ENCODE data around the gene CELF3. TPM values are rescaled to one million over a fixed set of nuclear protein-coding genes. Genes with fewer than 3 reads are reported as not detected.

CELF3 gene
- total and polyA plus RNA-seq, 2 experiments from 2014 or later = not detected

DNA sequence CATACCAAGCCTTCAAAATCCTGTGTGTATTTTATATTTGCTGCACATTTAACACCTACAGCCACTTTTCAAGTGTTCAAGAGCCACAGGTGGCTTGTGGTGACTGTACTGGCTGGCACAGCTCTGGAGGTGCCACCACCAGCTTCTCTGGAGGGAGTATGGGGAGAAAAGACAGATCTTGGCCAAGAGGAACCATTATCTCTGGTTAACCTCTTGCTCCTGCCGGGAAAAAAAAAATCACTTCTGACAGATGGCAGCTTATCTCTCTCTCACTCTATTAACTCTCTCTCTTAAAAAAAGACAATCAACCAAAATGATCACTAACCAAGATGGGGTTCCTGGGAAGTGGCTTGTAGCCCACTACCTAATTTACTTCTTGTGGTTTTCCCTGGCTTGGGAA is 3.5 kb upstream of the CELF3 start:
- no peaks in the 10 kb centered on the region for H3K9me3 ChIP-seq (ENCODE audit: low read depth)
- no peaks in the 10 kb centered on the region for H3F3A ChIP-seq (ENCODE audit: insufficient read depth)
- peaks cover 56% of the 10 kb centered on the region for H3K27me3 ChIP-seq (replicated peaks; ENCODE audit: insufficient read depth)
- no peak for TF ChIP-seq EZH2phosphoT487 (IDR thresholded peaks at IDR 0.05; ENCODE audit: insufficient read depth, low read depth)
- TF ChIP-seq EZH2 (IDR thresholded peaks at IDR 0.05; ENCODE audit: insufficient read depth, poor library complexity, severe bottlenecking) = no peak
- H4K20me1 ChIP-seq (ENCODE audit: insufficient read depth) = no peaks in the 10 kb centered on the region
- no peaks in the 10 kb centered on the region for H3K9me2 ChIP-seq (ENCODE audit: insufficient read depth)
- WGBS, 2 experiments (ENCODE audit: low coverage in 1 of 2, low lambda C conversion rate in 2 of 2, missing lambda C conversion rate in 2 of 2) = 57 to 73% methylated on average over 1 of the region's 1 CpG
- no peaks in the 10 kb centered on the region for H3K4me1 ChIP-seq (ENCODE audit: insufficient read depth)
- H2AFZ ChIP-seq = no peak overlapping the region
- H3K79me2 ChIP-seq (ENCODE audit: insufficient read depth) = no peaks in the 10 kb centered on the region
- peak overlapping the region; percentile 88 for H3K4me2 ChIP-seq (ENCODE audit: unreplicated experiment)
- in situ Hi-C loops (cut with MboI) = no loop called here
- no peaks in the 10 kb centered on the region for H3K36me3 ChIP-seq (ENCODE audit: low read depth)
- H3K9ac ChIP-seq = no peak overlapping the region
- no peak for DNase-seq
- peak overlapping the region; percentile 70; the same call in 1 of the 2 replicates for H3K4me3 ChIP-seq
- H3K27ac ChIP-seq = no peak overlapping the region

DNA sequence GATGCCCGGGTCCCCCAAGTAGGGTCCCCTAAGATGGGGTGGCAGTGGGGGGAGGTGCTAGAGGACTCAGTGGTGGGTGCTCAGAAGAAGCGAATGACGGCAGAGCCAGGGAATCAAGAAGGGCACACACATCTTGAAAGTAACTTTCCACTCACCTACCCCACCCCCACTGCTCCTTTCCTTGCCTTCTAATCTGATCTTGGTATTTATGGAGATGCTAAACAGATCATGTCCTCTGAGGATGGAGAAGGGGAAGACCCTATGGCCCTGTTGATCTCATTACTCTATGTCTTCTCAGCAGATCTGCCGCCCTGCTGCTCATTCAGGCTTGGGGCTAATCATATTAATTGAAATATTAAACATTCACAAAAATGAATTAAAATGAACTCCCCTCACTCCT is 2.1 kb upstream of the CELF3 start:
- DNase-seq = no peak
- Histone ChIP-seq H3K27ac (no peak overlapping the region), H3K4me2 (ENCODE audit: unreplicated experiment) (no peak overlapping the region), H3F3A (ENCODE audit: insufficient read depth) (no peaks in the 10 kb centered on the region), H3K4me3 (no peak overlapping the region), H3K36me3 (ENCODE audit: low read depth) (no peaks in the 10 kb centered on the region), H3K27me3 (replicated peaks; ENCODE audit: insufficient read depth) (peaks cover 53% of the 10 kb centered on the region), H3K9ac (no peak overlapping the region), H3K9me2 (ENCODE audit: insufficient read depth) (no peaks in the 10 kb centered on the region), H3K9me3 (ENCODE audit: low read depth) (no peaks in the 10 kb centered on the region), H2AFZ (no peak overlapping the region), H4K20me1 (ENCODE audit: insufficient read depth) (no peaks in the 10 kb centered on the region), H3K4me1 (ENCODE audit: insufficient read depth) (no peaks in the 10 kb centered on the region), H3K79me2 (ENCODE audit: insufficient read depth) (no peaks in the 10 kb centered on the region)
- WGBS, 2 experiments (ENCODE audit: low coverage in 1 of 2, low lambda C conversion rate in 2 of 2, missing lambda C conversion rate in 2 of 2) = 81 to 83% methylated on average over 4 of the region's 4 CpGs
- TF ChIP-seq EZH2phosphoT487 (IDR thresholded peaks at IDR 0.05; ENCODE audit: insufficient read depth, low read depth) = no peak
- no peak for TF ChIP-seq EZH2 (IDR thresholded peaks at IDR 0.05; ENCODE audit: insufficient read depth, poor library complexity, severe bottlenecking)
- in situ Hi-C loops (cut with MboI) = no loop called here

DNA sequence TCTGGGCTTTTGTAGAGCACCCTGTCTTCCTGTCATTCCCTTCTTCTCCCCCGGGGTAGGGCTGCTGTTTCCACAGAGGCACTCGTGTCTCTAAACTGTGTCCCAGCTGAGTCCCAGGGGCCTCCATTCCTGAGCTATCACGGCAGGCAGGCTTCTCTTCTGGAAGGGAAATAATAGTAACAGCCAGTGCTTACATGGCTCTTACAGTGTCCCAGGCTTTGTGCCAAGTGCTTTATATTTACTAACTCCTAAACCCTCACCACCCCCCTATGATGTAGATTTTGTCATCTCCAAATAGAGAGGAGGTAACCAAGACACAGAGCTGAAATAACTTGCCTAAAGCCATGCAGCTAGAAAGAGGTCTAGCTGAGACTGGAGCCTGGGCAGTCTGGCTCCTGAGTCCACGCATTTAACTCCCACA is 1.4 kb upstream of the CELF3 start:
- Histone ChIP-seq H4K20me1 (ENCODE audit: insufficient read depth) (no peaks in the 10 kb centered on the region), H3K4me2 (ENCODE audit: unreplicated experiment) (no peak overlapping the region), H3K36me3 (ENCODE audit: low read depth) (no peaks in the 10 kb centered on the region), H2AFZ (no peak overlapping the region), H3F3A (ENCODE audit: insufficient read depth) (no peaks in the 10 kb centered on the region), H3K4me1 (ENCODE audit: insufficient read depth) (no peaks in the 10 kb centered on the region), H3K4me3 (no peak overlapping the region), H3K27me3 (replicated peaks; ENCODE audit: insufficient read depth) (peaks cover 50% of the 10 kb centered on the region), H3K9me2 (ENCODE audit: insufficient read depth) (no peaks in the 10 kb centered on the region), H3K9ac (no peak overlapping the region), H3K79me2 (ENCODE audit: insufficient read depth) (no peaks in the 10 kb centered on the region), H3K27ac (no peak overlapping the region), H3K9me3 (ENCODE audit: low read depth) (no peaks in the 10 kb centered on the region)
- TF ChIP-seq EZH2phosphoT487 (IDR thresholded peaks at IDR 0.05; ENCODE audit: insufficient read depth, low read depth) (no peak), EZH2 (IDR thresholded peaks at IDR 0.05; ENCODE audit: insufficient read depth, poor library complexity, severe bottlenecking) (no peak)
- WGBS, 2 experiments (ENCODE audit: low coverage in 1 of 2, low lambda C conversion rate in 2 of 2, missing lambda C conversion rate in 2 of 2) = 17 to 23% methylated on average over 4 of the region's 4 CpGs
- in situ Hi-C loops (cut with MboI) = no loop called here
- peak; percentile 53 for DNase-seq

DNA sequence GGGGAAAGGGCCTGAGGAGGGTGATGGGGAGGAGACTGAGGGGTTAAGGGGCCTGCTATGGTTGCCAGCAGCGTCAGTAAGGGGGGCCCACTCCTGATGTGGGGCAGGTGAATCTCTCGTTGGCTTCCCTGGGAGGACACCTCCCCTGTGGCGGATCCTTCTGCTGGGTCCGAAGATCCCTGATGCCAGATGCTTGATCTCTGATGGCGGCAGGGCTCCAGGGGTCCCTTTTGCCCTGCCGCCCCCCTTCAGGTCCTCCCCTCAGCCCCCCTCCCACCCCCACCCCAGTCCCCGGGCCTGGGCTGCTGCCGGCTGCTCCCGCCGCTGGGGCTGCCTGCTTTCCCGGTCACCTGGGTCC is 219 bp downstream of the CELF3 start:
- no peaks in the 10 kb centered on the region for H3F3A ChIP-seq (ENCODE audit: insufficient read depth)
- H3K27ac ChIP-seq = no peak overlapping the region
- no peaks in the 10 kb centered on the region for H3K79me2 ChIP-seq (ENCODE audit: insufficient read depth)
- WGBS, 2 experiments (ENCODE audit: low coverage in 1 of 2, low lambda C conversion rate in 2 of 2, missing lambda C conversion rate in 2 of 2) = 0% methylated on average over 2 to 11 of the region's 11 CpGs
- no peaks in the 10 kb centered on the region for H3K4me1 ChIP-seq (ENCODE audit: insufficient read depth)
- no peak overlapping the region for H3K4me2 ChIP-seq (ENCODE audit: unreplicated experiment)
- no peaks in the 10 kb centered on the region for H3K9me3 ChIP-seq (ENCODE audit: low read depth)
- no peaks in the 10 kb centered on the region for H3K9me2 ChIP-seq (ENCODE audit: insufficient read depth)
- no peak for TF ChIP-seq EZH2 (IDR thresholded peaks at IDR 0.05; ENCODE audit: insufficient read depth, poor library complexity, severe bottlenecking)
- TF ChIP-seq EZH2phosphoT487 (IDR thresholded peaks at IDR 0.05; ENCODE audit: insufficient read depth, low read depth) = no peak
- H3K36me3 ChIP-seq (ENCODE audit: low read depth) = no peaks in the 10 kb centered on the region
- no peak overlapping the region for H2AFZ ChIP-seq
- no peak for DNase-seq
- in situ Hi-C loops (cut with MboI) = no loop called here
- H3K27me3 ChIP-seq (replicated peaks; ENCODE audit: insufficient read depth) = peaks cover 36% of the 10 kb centered on the region
- no peak overlapping the region for H3K9ac ChIP-seq
- no peaks in the 10 kb centered on the region for H4K20me1 ChIP-seq (ENCODE audit: insufficient read depth)
- no peak overlapping the region for H3K4me3 ChIP-seq
